ENCODE measurements around the gene LCLAT1.

DNA sequence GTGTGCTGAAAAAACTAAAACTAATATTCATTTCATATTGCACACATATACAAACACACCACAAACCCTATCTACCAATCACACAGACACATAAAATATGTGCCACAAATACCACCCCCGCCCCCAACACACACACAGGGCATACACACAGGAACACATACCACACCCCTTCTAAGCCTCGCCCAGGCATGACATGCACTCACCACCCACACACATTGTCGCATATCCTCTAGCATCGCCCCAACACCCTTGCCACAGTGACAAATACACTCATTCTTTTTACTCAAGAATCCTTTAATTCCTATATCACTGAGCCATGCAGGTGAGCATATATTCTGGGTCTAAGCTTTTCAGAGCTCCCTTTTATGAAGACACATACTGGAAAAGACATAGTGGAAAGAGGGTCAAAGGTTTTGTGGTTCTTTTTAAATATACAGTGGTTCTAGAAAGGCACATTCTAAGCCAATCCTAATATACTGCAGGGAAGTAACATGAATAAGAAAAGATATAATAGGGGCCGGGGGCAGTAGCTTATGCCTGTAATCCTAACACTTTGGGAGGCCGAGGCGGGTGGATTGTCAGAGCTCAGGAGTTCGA, 24.5 kb upstream of the LCLAT1 start:
- peak; percentile 27 for TF ChIP-seq POLR2A (IDR thresholded peaks at IDR 0.05; ENCODE audit: low read length)
- TF ChIP-seq GATA1 (IDR thresholded peaks at IDR 0.05; ENCODE audit: low read depth, low read length): no peak

Measured in erythroblast (primary cell).